Measurements from ENCODE around the gene DNAJC5. TPM values are rescaled to one million over a fixed set of nuclear protein-coding genes. Genes with fewer than 3 reads are reported as not detected.
A peak's percentile ranks its signal among the peaks of the same experiment; 100 is the strongest.

DNAJC5 gene
- total RNA-seq, 2 experiments from 2014 or later = 58.6 to 59.7 TPM

- H3K27me3 Mint-ChIP-seq = no peaks in the 10 kb centered on the region
- ChIA-PET CTCF (no interaction called here), POLR2A (interaction anchor here (0.6 to 1.3 kb wide), 2 partner anchors 32 to 447 kb away, joined by 3 read pairs; no protein-coding TSS in a partner anchor)
- H3K27ac Mint-ChIP-seq = no peak overlapping the region
- peaks cover 4% of the 10 kb centered on the region for H3K4me1 Mint-ChIP-seq
- no peak for DNase-seq
- no peak overlapping the region for H3K4me3 Mint-ChIP-seq
- no peaks in the 10 kb centered on the region for H3K9me3 Mint-ChIP-seq
- peaks cover 54% of the 10 kb centered on the region for H3K36me3 Mint-ChIP-seq (ENCODE audit: low read depth)
Measured at GRCh38 chr20:63934271-63935068, 39.5 kb downstream of the DNAJC5 start.

- Mint-ChIP-seq H3K27ac (no peak overlapping the region), H3K9me3 (no peaks in the 10 kb centered on the region), H3K4me3 (no peak overlapping the region), H3K27me3 (no peaks in the 10 kb centered on the region), H3K36me3 (ENCODE audit: low read depth) (peaks cover 54% of the 10 kb centered on the region), H3K4me1 (peaks cover 4% of the 10 kb centered on the region)
- DNase-seq = no peak
- ChIA-PET CTCF (no interaction called here), POLR2A (interaction anchor here (1.1 kb wide), 1 partner anchor 11 kb away, joined by 3 read pairs; no protein-coding TSS in a partner anchor)
Measured at GRCh38 chr20:63935447-63935846, 40.5 kb downstream of the DNAJC5 start.

GRCh38 chr20:63937596-63937995 is 42.7 kb downstream of the DNAJC5 start:
- POLR2A ChIA-PET = no interaction called here
- no peak overlapping the region for H3K4me3 Mint-ChIP-seq
- peaks cover 49% of the 10 kb centered on the region for H3K36me3 Mint-ChIP-seq (ENCODE audit: low read depth)
- CTCF ChIA-PET = no interaction called here
- H3K27me3 Mint-ChIP-seq = no peaks in the 10 kb centered on the region
- DNase-seq = no peak
- no peaks in the 10 kb centered on the region for H3K9me3 Mint-ChIP-seq
- H3K4me1 Mint-ChIP-seq = peaks cover 23% of the 10 kb centered on the region
- no peak overlapping the region for H3K27ac Mint-ChIP-seq

DNA sequence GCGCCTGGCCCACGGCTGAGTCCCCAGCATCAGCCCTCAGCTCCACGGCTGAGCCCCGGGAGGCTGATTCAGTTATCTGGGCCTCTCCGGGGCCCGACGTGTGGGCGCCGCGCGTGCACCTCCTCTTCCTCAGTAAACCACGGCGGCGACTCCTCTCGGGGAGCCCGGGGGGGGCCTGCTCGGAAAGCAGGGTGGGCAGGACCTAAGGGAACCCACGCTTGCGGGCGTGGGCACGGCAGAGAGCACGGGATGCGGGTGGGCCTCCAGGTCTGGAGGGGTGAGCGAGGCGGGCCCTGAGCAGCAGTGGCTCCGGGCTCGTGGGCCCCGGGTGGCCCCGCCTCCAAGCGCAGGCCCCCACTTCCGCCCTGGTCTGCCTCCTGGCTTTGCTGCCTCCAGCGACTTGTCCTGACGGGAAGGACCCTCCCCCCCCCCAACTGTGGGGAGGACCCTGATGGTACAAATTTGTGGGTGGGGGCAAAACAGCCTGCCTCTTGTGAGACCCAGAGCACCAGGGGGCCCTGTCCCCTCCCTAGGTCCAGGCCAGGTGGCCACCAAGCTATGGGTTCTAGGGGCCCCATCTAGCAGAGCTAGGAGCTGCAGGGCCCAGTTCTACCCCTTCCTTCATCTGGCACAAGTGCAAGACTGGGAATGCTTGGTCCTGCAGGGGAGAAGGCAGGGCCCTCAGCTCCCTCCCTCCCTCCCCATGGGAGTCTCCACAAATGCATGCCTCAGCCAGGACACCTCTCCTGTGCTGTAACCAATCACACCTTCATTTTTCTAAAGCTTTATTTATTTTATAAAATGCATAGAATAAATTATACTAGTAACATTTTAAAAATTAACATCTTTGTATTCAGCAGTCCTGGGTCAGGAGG is 44.4 kb downstream of the DNAJC5 start:
- ChIA-PET POLR2A (interaction anchor here (0.7 kb wide), 1 partner anchor 75 kb away, joined by 3 read pairs; no protein-coding TSS in a partner anchor), CTCF (no interaction called here)
- peaks cover 51% of the 10 kb centered on the region for H3K36me3 Mint-ChIP-seq (ENCODE audit: low read depth)
- H3K27ac Mint-ChIP-seq = no peak overlapping the region
- H3K4me1 Mint-ChIP-seq = peaks cover 27% of the 10 kb centered on the region
- DNase-seq = no peak
- H3K9me3 Mint-ChIP-seq = no peaks in the 10 kb centered on the region
- H3K27me3 Mint-ChIP-seq = no peaks in the 10 kb centered on the region
- no peak overlapping the region for H3K4me3 Mint-ChIP-seq

- POLR2A ChIA-PET = no interaction called here
Measured at GRCh38 chr20:63940071-63940471, 45.1 kb downstream of the DNAJC5 start.

DNA sequence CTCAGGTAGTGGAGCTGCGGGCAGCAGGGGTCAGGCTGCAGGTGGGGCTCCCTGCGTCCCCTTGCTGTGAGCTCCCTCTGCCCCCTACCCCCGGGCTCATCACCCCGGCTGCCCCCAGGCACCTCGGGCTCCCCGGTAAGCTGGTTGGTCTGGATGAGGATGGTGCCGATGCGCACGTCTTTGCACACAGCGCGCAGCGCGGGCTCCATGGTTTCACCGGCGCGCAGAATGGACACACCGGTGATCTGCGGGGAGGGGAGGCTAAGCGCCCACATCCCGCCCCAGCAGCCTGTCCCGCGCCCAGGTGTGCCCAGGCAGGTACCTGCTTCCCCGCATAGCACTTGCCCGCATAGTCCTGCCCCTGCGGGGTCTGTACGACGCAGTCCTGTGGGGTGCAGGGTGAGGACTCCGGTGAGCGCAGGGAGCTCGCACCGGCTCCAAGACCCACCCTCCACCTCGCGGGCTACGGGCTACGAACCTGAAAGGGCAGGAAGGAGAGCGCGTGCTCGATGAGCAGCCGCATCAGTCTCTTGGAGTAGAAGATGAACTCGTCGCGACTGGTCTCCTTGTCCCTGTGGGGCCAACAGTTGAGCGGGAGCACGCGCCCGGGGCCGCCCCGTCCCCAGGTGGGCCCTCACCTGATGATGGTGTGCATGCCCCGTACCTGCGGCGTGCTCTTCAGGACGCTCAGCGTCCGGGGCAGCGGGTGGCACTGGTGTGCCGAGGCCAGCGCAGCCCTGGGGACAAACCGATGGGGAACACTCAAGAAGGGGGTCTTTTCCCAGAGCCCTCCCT is 45.7 kb downstream of the DNAJC5 start:
- peak overlapping the region; percentile 27 for H3K4me3 Mint-ChIP-seq
- ChIA-PET CTCF (interaction anchor here (1.0 kb wide), 1 partner anchor 40 kb away, joined by 4 read pairs; no protein-coding TSS in a partner anchor), POLR2A (interaction anchor here (1.2 kb wide), 1 partner anchor 44 kb away, joined by 4 read pairs; no protein-coding TSS in a partner anchor)
- H3K4me1 Mint-ChIP-seq = peaks cover 27% of the 10 kb centered on the region
- peak overlapping the region; percentile 90 for H3K27ac Mint-ChIP-seq
- DNase-seq = no peak
- H3K27me3 Mint-ChIP-seq = no peaks in the 10 kb centered on the region
- no peaks in the 10 kb centered on the region for H3K9me3 Mint-ChIP-seq
- H3K36me3 Mint-ChIP-seq (ENCODE audit: low read depth) = peaks cover 49% of the 10 kb centered on the region

More at GRCh38 chr20:63940071-63940471, 45.1 kb downstream of the DNAJC5 start:
- no peak for DNase-seq
- Mint-ChIP-seq H3K4me3 (no peak overlapping the region), H3K4me1 (peaks cover 27% of the 10 kb centered on the region), H3K9me3 (no peaks in the 10 kb centered on the region), H3K27me3 (no peaks in the 10 kb centered on the region), H3K36me3 (ENCODE audit: low read depth) (peaks cover 46% of the 10 kb centered on the region), H3K27ac (no peak overlapping the region)
- CTCF ChIA-PET = no interaction called here

DNA sequence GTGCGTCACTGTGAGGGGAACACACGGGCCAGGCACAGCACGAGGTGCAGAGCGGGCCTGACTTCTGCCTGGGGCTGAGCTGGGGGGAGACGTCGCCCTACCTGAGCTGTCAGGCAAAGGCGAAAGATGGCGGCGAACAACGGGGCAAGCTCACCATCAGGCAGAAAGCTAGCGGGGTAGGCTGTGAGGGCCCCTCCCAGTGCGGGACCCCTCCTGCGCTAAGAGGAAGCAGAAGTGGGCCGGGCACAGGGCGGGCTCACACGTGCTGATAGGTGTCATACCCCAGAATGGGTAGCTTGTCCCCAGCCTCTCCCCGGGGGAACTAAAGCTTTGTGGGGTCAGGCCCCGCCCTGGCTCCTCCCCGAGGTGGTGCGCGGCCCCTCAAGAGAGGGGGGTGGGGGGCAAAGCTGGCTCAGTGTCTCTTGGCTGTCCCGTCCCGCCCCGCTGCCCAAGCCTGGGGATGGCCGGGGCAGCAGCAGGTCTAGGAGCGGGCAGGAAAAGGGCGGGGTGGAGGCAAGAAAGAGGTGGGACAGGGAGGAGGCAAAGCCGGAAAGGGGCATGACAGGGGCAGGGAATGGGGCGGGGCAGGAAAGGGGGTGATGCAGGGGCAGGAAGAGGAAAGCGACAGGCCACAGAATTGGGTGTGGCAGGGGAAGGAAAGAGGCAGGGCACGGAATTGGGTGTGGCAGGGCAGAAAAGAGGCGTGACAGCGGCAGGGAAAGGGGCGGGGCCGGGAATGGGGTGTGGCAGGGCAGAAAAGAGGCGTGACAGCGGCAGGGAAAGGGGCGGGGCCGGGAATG is 46.6 kb downstream of the DNAJC5 start:
- Mint-ChIP-seq H3K36me3 (ENCODE audit: low read depth) (peaks cover 43% of the 10 kb centered on the region), H3K27me3 (no peaks in the 10 kb centered on the region), H3K4me3 (peak overlapping the region; percentile 27), H3K9me3 (no peaks in the 10 kb centered on the region), H3K4me1 (peaks cover 27% of the 10 kb centered on the region), H3K27ac (peak overlapping the region; percentile 90)
- POLR2A ChIA-PET = interaction anchor here (1.2 to 1.6 kb wide), 2 partner anchors 17 to 45 kb away, joined by 4 to 5 read pairs; no protein-coding TSS in a partner anchor
- DNase-seq = peak; percentile 92
- CTCF ChIA-PET = interaction anchor here (0.8 to 1.0 kb wide), 2 partner anchors 14 to 39 kb away, joined by 3 to 4 read pairs; no protein-coding TSS in a partner anchor

- H3K9me3 Mint-ChIP-seq = no peaks in the 10 kb centered on the region
- peaks cover 33% of the 10 kb centered on the region for H3K4me1 Mint-ChIP-seq
- peak; percentile 66 for DNase-seq
- H3K27me3 Mint-ChIP-seq = no peaks in the 10 kb centered on the region
- H3K36me3 Mint-ChIP-seq (ENCODE audit: low read depth) = peaks cover 45% of the 10 kb centered on the region
- H3K27ac Mint-ChIP-seq = peak overlapping the region; percentile 88
- CTCF ChIA-PET = interaction anchor here (0.6 kb wide), 1 partner anchor 308 kb away, joined by 5 read pairs; no protein-coding TSS in a partner anchor
- POLR2A ChIA-PET = interaction anchor here (1.1 to 2.0 kb wide), 3 partner anchors 16 to 422 kb away, joined by 3 to 5 read pairs (median 5); partner anchors contain the start of genes PPDPF and TPD52L2
- no peak overlapping the region for H3K4me3 Mint-ChIP-seq
Measured at GRCh38 chr20:63942250-63942951, 47.5 kb downstream of the DNAJC5 start.

GRCh38 chr20:63942969-63943807 is 48.3 kb downstream of the DNAJC5 start:
- ChIA-PET CTCF (interaction anchor here (0.6 kb wide), 1 partner anchor 309 kb away, joined by 5 read pairs; no protein-coding TSS in a partner anchor), POLR2A (interaction anchor here (1.1 to 2.0 kb wide), 3 partner anchors 15 to 422 kb away, joined by 3 to 5 read pairs (median 5); partner anchors contain the start of genes PPDPF and TPD52L2)
- no peak for DNase-seq
- Mint-ChIP-seq H3K27ac (peak overlapping the region; percentile 88), H3K4me3 (no peak overlapping the region), H3K9me3 (peaks cover 1% of the 10 kb centered on the region), H3K36me3 (ENCODE audit: low read depth) (peaks cover 40% of the 10 kb centered on the region), H3K27me3 (no peaks in the 10 kb centered on the region), H3K4me1 (peaks cover 36% of the 10 kb centered on the region)

DNA sequence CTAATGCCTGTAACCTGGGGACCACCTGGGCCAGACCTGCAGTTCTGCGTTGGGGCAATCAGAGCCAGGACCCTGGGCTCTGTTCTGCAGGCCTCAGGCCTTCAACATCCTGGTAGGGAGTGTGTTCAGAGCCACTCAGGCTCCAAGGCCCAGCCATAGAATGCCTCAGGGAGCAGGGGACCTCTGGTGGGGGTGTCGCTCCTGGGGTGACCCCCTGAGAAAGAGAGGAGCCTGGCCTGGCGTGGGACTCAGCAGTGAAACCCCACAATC is 48.8 kb downstream of the DNAJC5 start:
- ChIA-PET CTCF (no interaction called here), POLR2A (interaction anchor here (2.0 kb wide), 1 partner anchor 78 kb away, joined by 5 read pairs; the partner anchor contains the start of gene TPD52L2)
- DNase-seq = no peak
- Mint-ChIP-seq H3K27me3 (no peaks in the 10 kb centered on the region), H3K36me3 (ENCODE audit: low read depth) (peaks cover 42% of the 10 kb centered on the region), H3K4me1 (peaks cover 40% of the 10 kb centered on the region), H3K4me3 (no peak overlapping the region), H3K9me3 (peaks cover 3% of the 10 kb centered on the region), H3K27ac (no peak overlapping the region)

Measured in activated CD4-positive, alpha-beta memory T cell treated with anti-CD3 and anti-CD28 coated beads, Interleukin-2, amount 10 ng/mL, durations not matched to agents 7 days and 5 days (primary cell).